T-cell (primary cell): Measurements from ENCODE around the gene TK2. TPM values are rescaled to one million over a fixed set of nuclear protein-coding genes. Genes with fewer than 3 reads are reported as not detected.
A peak's percentile ranks its signal among the peaks of the same experiment; 100 is the strongest.
"Not testable (repeated sequence)": the region's sequence is repeated elsewhere in the genome, so short reads cannot be mapped to it uniquely, and the experiment has no call there.

ENCODE experiments used
- ATAC-seq, 4 experiments: fragments of 200-7000 bp in 3 of 4; fragments of 150-1000 bp in 1 of 4; cut with Tn5 transposase; replicated peaks in 1 of 4; 1 replicate in 3 of 4; 2 replicates in 1 of 4; pipeline ENCODE4 v1.10.0; 2021; ENCODE audit warnings: moderate library complexity in 3 of 4, mild to moderate bottlenecking in 2 of 4, moderate number of reproducible peaks in 1 of 4
- CTCF ChIA-PET, 2 donors: fragments of 300-600 bp; sonication (Branson Sonifier 250); formaldehyde crosslinking; loops; one replicate each; lab custom pipeline; 2022; ENCODE audit warnings: antibody characterized with exemption in 2 of 2; lab: Charles Lee
- POLR2A ChIA-PET, 2 donors: fragments of 300-600 bp; sonication (Branson Sonifier 250); formaldehyde crosslinking; loops; one replicate each; lab custom pipeline; 2022; ENCODE audit warnings: antibody characterized with exemption in 2 of 2; lab: Charles Lee
- DNase-seq, 35 experiments: peaks; one replicate each; pipeline versions ENCODE4 v3.0.0 to v3.0.0-alpha.2; 2013 to 2023
- H3K27ac ChIP-seq: one replicate; pipeline ENCODE4 v1.5.1; 2013; ENCODE audit warnings: low read length
- H3K27me3 ChIP-seq, 2 experiments: replicated peaks in 1 of 2; 1 replicate in 1 of 2; 2 replicates in 1 of 2; pipeline versions ENCODE4 v1.6.1 to v1.7.0; 2013; ENCODE audit warnings: low read length in 1 of 2, mixed read lengths in 1 of 2; ENCODE audit not compliant: control insufficient read depth in 2 of 2, insufficient read depth in 2 of 2; ENCODE audit errors: extremely low read depth in 1 of 2
- H3K36me3 ChIP-seq, 2 donors: 1 replicate in 1 of 2; 2 replicates in 1 of 2; pipeline versions ENCODE4 v1.6.1 to v1.7.0; 2013; ENCODE audit warnings: low read length in 1 of 2; ENCODE audit not compliant: control insufficient read depth in 2 of 2, insufficient read depth in 1 of 2; ENCODE audit errors: extremely low read depth in 1 of 2
- H3K4me1 ChIP-seq, 2 experiments: 1 replicate in 1 of 2; 2 replicates in 1 of 2; pipeline versions ENCODE4 v1.6.1 to v1.7.0; 2013; ENCODE audit warnings: low read length in 2 of 2, mixed read lengths in 1 of 2; ENCODE audit not compliant: insufficient read depth in 2 of 2, control insufficient read depth in 1 of 2; ENCODE audit errors: extremely low read depth in 1 of 2
- H3K4me3 ChIP-seq, 2 donors: 1 replicate in 1 of 2; 2 replicates in 1 of 2; pipeline versions ENCODE4 v1.5.1 to v1.7.0; 2013; ENCODE audit warnings: mild to moderate bottlenecking in 2 of 2, low read length in 1 of 2, moderate library complexity in 1 of 2; ENCODE audit not compliant: control insufficient read depth in 1 of 2; ENCODE audit errors: extremely low read depth in 1 of 2
- H3K9me3 ChIP-seq: 2 replicates; pipeline ENCODE4 v1.7.0; 2013
- H3K27ac Mint-ChIP-seq, 2 donors: one replicate each; pipeline ENCODE4 v1.8.0; 2020 to 2021; ENCODE audit warnings: mild to moderate bottlenecking in 2 of 2, mixed read lengths in 2 of 2
- H3K27me3 Mint-ChIP-seq, 2 donors: one replicate each; pipeline ENCODE4 v1.8.0; 2021 to 2022; ENCODE audit warnings: mixed read lengths in 2 of 2
- H3K36me3 Mint-ChIP-seq: one replicate; pipeline ENCODE4 v1.8.0; 2021; ENCODE audit warnings: mixed read lengths
- H3K4me1 Mint-ChIP-seq, 3 donors: one replicate each; pipeline ENCODE4 v1.8.0; 2020 to 2022; ENCODE audit warnings: mixed read lengths in 3 of 3, mild to moderate bottlenecking in 1 of 3
- H3K4me3 Mint-ChIP-seq, 3 donors: one replicate each; pipeline ENCODE4 v1.8.0; 2020 to 2022; ENCODE audit warnings: mild to moderate bottlenecking in 3 of 3, mixed read lengths in 3 of 3, moderate library complexity in 3 of 3
- H3K9me3 Mint-ChIP-seq, 3 donors: one replicate each; pipeline ENCODE4 v1.8.0; 2020 to 2022; ENCODE audit warnings: mixed read lengths in 3 of 3
- WGBS: methylation state at CpG from one replicate; pipeline ENCODE4 v1.1.5; 2013; ENCODE audit warnings: missing lambda C conversion rate; ENCODE audit not compliant: insufficient coverage; 5-methylcytosine and 5-hydroxymethylcytosine counted together
- total RNA-seq, 35 experiments: library from RNA in 6 of 35; stranded (reverse) in 6 of 35; fragments of 120-200 nt in 1 of 35; gene quantifications; one replicate each; pipeline versions ENCODE4 v1.2.1 to v1.2.4 and lab custom pipeline; 2013 to 2026

The TK2 gene
- total RNA-seq, 5 donors from 2014 or later (not counting 1 experiment from before 2014, with no cell fraction given) = 4.6 to 10.8 (median 8.4) TPM

GRCh38 chr16:66514391-66514790, 35.5 kb downstream of the TK2 start:
- H3K9me3 Mint-ChIP-seq, H3K27me3 ChIP-seq, H3K9me3 ChIP-seq, H3K27me3 Mint-ChIP-seq, H3K36me3 ChIP-seq, POLR2A ChIA-PET, H3K36me3 Mint-ChIP-seq, H3K27ac ChIP-seq, ATAC-seq, CTCF ChIA-PET, H3K4me3 ChIP-seq, H3K4me3 Mint-ChIP-seq: not testable (repeated sequence)
- peaks cover 12 to 41% of the 10 kb centered on the region in 2 experiments for H3K4me1 ChIP-seq
- Mint-ChIP-seq H3K4me1 (peaks cover 42 to 61% (median 47%) of the 10 kb centered on the region in 3 donors), H3K27ac (peak overlapping the region; percentile 16 to 99)
- 96% methylated on average over 4 of the region's 17 CpGs for WGBS
- peak in 1 of 35 experiments; percentile 2 for DNase-seq

- Mint-ChIP-seq H3K27ac (peak overlapping the region in 1 of 2 donors; percentile 68), H3K4me3 (no peak overlapping the region), H3K36me3 (peaks cover 2% of the 10 kb centered on the region), H3K27me3 (no peaks in the 10 kb centered on the region), H3K9me3 (no peaks in the 10 kb centered on the region), H3K4me1 (peaks cover 39 to 56% (median 41%) of the 10 kb centered on the region in 3 donors)
- ChIA-PET CTCF (no interaction called here), POLR2A (no interaction called here)
- 92% methylated on average over 5 of the region's 8 CpGs for WGBS
- no peak for DNase-seq
- ATAC-seq = no peak
- no peaks in the 10 kb centered on the region for H3K36me3 ChIP-seq
- no peak overlapping the region for H3K27ac ChIP-seq
- no peaks in the 10 kb centered on the region for H3K9me3 ChIP-seq
- H3K27me3 ChIP-seq = no peaks in the 10 kb centered on the region
- H3K4me1 ChIP-seq = peaks cover 11 to 39% of the 10 kb centered on the region in 2 experiments
- no peak overlapping the region for H3K4me3 ChIP-seq
Observed at GRCh38 chr16:66513111-66513723, 36.7 kb downstream of the TK2 start.

GRCh38 chr16:66512272-66513110, 37.4 kb downstream of the TK2 start:
- peaks cover 11 to 34% of the 10 kb centered on the region in 2 experiments for H3K4me1 ChIP-seq
- POLR2A ChIA-PET = no interaction called here
- no peak for DNase-seq
- no peaks in the 10 kb centered on the region for H3K27me3 Mint-ChIP-seq
- H3K4me3 ChIP-seq = no peak overlapping the region
- H3K27ac Mint-ChIP-seq = peak overlapping the region in 1 of 2 donors; percentile 68
- no peaks in the 10 kb centered on the region for H3K9me3 ChIP-seq
- WGBS = 91% methylated on average over 7 of the region's 15 CpGs
- CTCF ChIA-PET = interaction anchor here (0.6 to 1.3 kb wide), 5 partner anchors 10 to 77 kb away, joined by 3 to 9 read pairs (median 3); no protein-coding TSS in a partner anchor
- peaks cover 2% of the 10 kb centered on the region for H3K36me3 Mint-ChIP-seq
- no peaks in the 10 kb centered on the region for H3K27me3 ChIP-seq
- H3K27ac ChIP-seq = no peak overlapping the region
- H3K4me3 Mint-ChIP-seq = no peak overlapping the region
- peaks cover 33 to 50% (median 34%) of the 10 kb centered on the region in 3 donors for H3K4me1 Mint-ChIP-seq
- no peak for ATAC-seq
- no peaks in the 10 kb centered on the region for H3K36me3 ChIP-seq
- H3K9me3 Mint-ChIP-seq = no peaks in the 10 kb centered on the region

GRCh38 chr16:66511602-66512271, 38.2 kb downstream of the TK2 start:
- Histone ChIP-seq H3K36me3 (no peaks in the 10 kb centered on the region), H3K9me3 (no peaks in the 10 kb centered on the region), H3K27ac (no peak overlapping the region), H3K4me3 (no peak overlapping the region), H3K27me3 (no peaks in the 10 kb centered on the region), H3K4me1 (peaks cover 6 to 26% of the 10 kb centered on the region in 2 experiments)
- Mint-ChIP-seq H3K27ac (peak overlapping the region in 1 of 2 donors; percentile 45), H3K9me3 (no peaks in the 10 kb centered on the region), H3K4me3 (no peak overlapping the region), H3K27me3 (no peaks in the 10 kb centered on the region), H3K36me3 (peaks cover 2% of the 10 kb centered on the region), H3K4me1 (peaks cover 26 to 43% (median 27%) of the 10 kb centered on the region in 3 donors)
- CTCF ChIA-PET = interaction anchor here (0.6 to 1.3 kb wide), 5 partner anchors 10 to 78 kb away, joined by 3 to 9 read pairs (median 3); no protein-coding TSS in a partner anchor
- 91% methylated on average over 12 of the region's 13 CpGs for WGBS
- ATAC-seq (no peak), DNase-seq (peak in 2 of 35 experiments; percentile 21 to 33)
- POLR2A ChIA-PET = interaction anchor here in 1 of 2 donors (0.6 kb wide), 1 partner anchor 81 kb away, joined by 3 read pairs; no protein-coding TSS in a partner anchor

- H3K4me3 Mint-ChIP-seq = no peak overlapping the region
- H3K4me1 Mint-ChIP-seq = peaks cover 18 to 35% (median 19%) of the 10 kb centered on the region in 3 donors
- no peak overlapping the region for H3K27ac Mint-ChIP-seq
- H3K4me3 ChIP-seq = no peak overlapping the region
- CTCF ChIA-PET = no interaction called here
- no peak for ATAC-seq
- H3K27me3 Mint-ChIP-seq = no peaks in the 10 kb centered on the region
- no peak for DNase-seq
- H3K9me3 ChIP-seq = no peaks in the 10 kb centered on the region
- no peaks in the 10 kb centered on the region for H3K36me3 ChIP-seq
- H3K36me3 Mint-ChIP-seq = peaks cover 2% of the 10 kb centered on the region
- H3K4me1 ChIP-seq = peaks cover 0 to 18% of the 10 kb centered on the region in 2 experiments
- POLR2A ChIA-PET = no interaction called here
- H3K27ac ChIP-seq = no peak overlapping the region
- WGBS = 93% methylated on average over 12 of the region's 12 CpGs
- H3K27me3 ChIP-seq = no peaks in the 10 kb centered on the region
- H3K9me3 Mint-ChIP-seq = no peaks in the 10 kb centered on the region
Observed at GRCh38 chr16:66510711-66511601, 39.0 kb downstream of the TK2 start.
